Measurements from ENCODE around the gene ELOF1.
"Not testable (repeated sequence)": the region's sequence is repeated elsewhere in the genome, so short reads cannot be mapped to it uniquely, and the experiment has no call there.

ELOF1 gene

DNA sequence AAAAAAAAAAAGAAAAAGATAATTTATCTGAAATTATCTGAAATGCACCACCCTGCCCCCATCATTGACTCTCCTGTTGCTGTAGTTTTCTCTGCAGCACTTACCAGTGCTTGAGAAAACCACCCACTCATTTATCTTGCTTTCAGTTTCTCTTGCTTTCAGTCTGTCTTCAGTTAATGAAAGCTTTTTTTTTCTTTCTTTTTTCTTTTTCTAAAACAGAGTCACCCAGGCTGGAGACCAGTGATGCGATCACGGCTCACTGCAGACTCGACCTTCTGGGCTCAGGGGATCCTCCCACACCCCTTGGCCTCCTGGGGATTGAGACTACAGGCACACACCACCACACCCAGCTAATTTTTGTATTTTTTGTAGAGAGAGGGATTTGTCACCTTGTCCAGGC is 22.7 kb upstream of the ELOF1 start:
- Histone ChIP-seq H3K9ac (ENCODE audit: low read depth, low read length) (no peak overlapping the region), H3K4me3 (ENCODE audit: low read depth, low read length) (no peak overlapping the region)

DNA sequence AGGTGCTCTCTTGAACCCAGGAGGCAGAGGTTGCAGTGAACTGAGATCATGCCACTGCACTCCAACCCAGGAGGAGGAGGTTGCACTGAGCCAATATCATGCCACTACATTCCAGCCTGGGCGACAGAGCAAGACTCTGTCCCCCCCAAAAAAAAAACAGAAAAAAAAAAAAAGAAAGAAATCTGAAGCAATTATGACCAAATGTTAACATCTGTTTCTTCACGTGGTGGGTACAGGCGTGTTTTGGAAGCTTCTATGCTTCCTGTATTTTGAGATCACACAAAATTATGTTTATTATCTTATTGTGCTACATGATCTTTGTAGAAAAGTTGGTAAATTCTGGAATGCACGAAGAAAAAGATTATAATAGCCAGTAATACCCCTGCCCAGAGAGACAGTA is 21.1 kb upstream of the ELOF1 start:
- Histone ChIP-seq H3K4me1 (ENCODE audit: control insufficient read depth, insufficient read depth, low read length) (peaks cover 4% of the 10 kb centered on the region), H3K36me3 (ENCODE audit: control insufficient read depth, insufficient read depth, low read length) (no peaks in the 10 kb centered on the region), H3K9me3 (ENCODE audit: control insufficient read depth, insufficient read depth, low read length) (no peaks in the 10 kb centered on the region), H3K4me3 (ENCODE audit: low read depth, low read length) (no peak overlapping the region), H3K27me3 (ENCODE audit: control insufficient read depth, insufficient read depth, low read length) (no peaks in the 10 kb centered on the region), H3K9ac (ENCODE audit: low read depth, low read length) (no peak overlapping the region)

More for the DNA sequence above, 22.7 kb upstream of the ELOF1 start:
- peaks cover 4% of the 10 kb centered on the region for H3K4me1 ChIP-seq (ENCODE audit: control insufficient read depth, insufficient read depth, low read length)
- no peaks in the 10 kb centered on the region for H3K27me3 ChIP-seq (ENCODE audit: control insufficient read depth, insufficient read depth, low read length)
- H3K36me3 ChIP-seq (ENCODE audit: control insufficient read depth, insufficient read depth, low read length) = no peaks in the 10 kb centered on the region
- H3K9me3 ChIP-seq (ENCODE audit: control insufficient read depth, insufficient read depth, low read length) = no peaks in the 10 kb centered on the region

DNA sequence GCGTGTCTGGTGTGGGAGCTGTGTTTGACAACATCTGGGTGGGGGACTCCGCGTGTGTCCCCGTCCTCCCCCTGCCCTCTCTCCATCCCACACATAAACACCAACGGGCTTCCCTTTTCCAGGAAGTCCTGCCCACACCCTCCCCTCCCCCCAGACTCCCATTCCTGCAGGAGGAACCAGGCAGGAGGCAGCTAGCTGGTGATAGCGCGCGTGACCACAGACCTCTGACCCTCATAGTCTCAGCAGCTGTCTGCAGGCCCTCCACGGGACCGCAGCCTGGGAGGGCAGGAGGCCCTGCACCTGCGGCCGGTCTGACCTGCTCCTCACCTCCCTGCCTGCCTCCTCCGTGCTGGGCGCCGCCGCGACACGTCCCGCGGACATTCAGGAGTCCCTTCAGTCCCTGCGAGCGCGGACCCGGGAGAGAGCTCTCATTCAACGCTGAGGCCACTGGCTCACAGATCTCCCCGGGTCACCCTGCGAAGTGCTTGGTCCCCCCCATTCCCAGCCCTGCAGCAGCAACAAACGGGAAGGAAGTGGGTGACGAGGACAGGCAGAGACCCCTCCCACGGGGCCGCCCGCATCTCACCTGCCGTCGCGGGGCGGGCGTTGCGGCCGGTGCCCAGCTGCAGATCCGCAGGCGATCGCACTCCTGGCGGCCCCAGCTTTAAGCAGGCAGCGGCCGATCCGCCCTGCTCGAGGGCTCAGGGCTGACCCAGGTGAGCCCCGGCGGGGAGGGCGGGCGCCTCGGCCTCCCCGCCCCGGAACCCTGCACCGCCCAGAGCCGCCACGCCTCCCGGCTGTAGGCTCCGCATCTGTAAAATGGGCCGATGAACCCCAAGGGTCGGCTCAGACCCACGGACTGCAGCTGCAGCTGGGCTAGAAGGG is 19.5 kb upstream of the ELOF1 start:
- peaks cover 4% of the 10 kb centered on the region for H3K4me1 ChIP-seq (ENCODE audit: control insufficient read depth, insufficient read depth, low read length)
- peak overlapping the region; percentile 65 for H3K9ac ChIP-seq (ENCODE audit: low read depth, low read length)
- H3K4me3 ChIP-seq (ENCODE audit: low read depth, low read length) = peak overlapping the region; percentile 74
- H3K36me3 ChIP-seq (ENCODE audit: control insufficient read depth, insufficient read depth, low read length) = no peaks in the 10 kb centered on the region
- H3K9me3 ChIP-seq (ENCODE audit: control insufficient read depth, insufficient read depth, low read length) = no peaks in the 10 kb centered on the region
- H3K27me3 ChIP-seq (ENCODE audit: control insufficient read depth, insufficient read depth, low read length) = no peaks in the 10 kb centered on the region

DNA sequence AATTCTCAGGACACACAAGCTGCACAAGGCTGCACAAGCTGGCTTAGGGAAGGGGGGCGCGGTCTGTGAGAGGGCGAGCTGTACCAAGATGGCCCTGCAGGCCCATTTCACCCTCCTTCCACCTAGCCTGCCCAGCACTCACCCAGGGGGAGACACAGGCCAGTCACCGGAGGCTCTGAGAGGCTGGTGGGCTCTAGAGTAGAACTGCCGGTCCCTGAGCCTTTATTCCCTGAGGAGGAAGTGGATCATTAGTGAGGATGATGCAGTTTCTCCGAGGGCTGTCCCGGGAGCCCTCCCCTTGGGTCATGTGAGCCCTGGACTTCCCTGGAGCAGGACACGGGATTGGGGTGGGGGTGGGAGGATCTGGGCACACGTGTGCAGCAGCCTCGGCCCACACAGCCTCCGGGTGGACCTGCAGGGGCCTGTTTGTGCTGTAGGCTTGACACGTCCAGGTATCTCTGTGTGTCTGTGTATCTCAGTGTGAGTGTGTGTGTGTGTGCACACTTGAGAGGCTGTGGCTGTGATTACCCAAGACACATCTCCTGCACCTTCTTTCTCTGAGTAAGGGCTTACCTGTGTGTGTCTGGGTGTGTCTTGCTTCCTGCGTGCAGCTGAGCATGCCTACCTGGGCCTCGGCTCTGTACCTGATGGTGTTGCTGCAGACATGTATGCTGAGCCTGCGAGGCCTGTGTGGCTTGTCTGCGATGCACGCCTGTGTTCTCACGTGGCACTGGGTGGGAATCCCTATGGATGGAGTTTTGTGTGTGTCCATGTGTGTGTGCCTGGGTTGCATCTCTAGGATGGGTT is 18.6 kb upstream of the ELOF1 start, which contains the start of gene ACP5:
Gene ACP5, minus strand, starts transcription at position 195 of the 807 bp plus-strand sequence. CDS start 328 bp downstream, outside the sequence.
- Histone ChIP-seq H3K27me3 (ENCODE audit: control insufficient read depth, insufficient read depth, low read length) (no peaks in the 10 kb centered on the region), H3K4me1 (ENCODE audit: control insufficient read depth, insufficient read depth, low read length) (peaks cover 4% of the 10 kb centered on the region), H3K9me3 (ENCODE audit: control insufficient read depth, insufficient read depth, low read length) (no peaks in the 10 kb centered on the region), H3K36me3 (ENCODE audit: control insufficient read depth, insufficient read depth, low read length) (no peaks in the 10 kb centered on the region), H3K4me3 (ENCODE audit: low read depth, low read length) (peak within 1 kb of the TSS; percentile 74), H3K9ac (ENCODE audit: low read depth, low read length) (peak within 1 kb of the TSS; percentile 65)

DNA sequence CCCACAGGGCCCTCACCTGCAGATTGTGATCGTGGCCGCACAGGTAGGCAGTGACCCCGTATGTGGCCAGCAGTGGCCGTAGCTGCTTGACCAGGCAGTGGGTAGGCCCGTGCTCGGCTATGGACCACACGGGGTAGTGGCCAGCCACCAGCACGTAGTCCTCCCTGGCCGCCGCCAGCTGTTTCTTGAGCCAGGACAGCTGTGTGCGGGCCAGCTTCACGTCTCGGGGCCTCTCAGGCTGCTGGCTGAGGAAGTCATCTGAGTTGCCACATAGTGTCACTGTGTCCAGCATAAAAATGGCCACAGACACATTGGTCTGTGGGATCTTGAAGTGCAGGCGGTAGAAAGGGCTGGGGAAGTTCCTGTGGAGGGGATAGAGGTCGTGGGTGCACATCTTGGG is 17.2 kb upstream of the ELOF1 start:
- no peaks in the 10 kb centered on the region for H3K9me3 ChIP-seq (ENCODE audit: control insufficient read depth, insufficient read depth, low read length)
- H3K4me3 ChIP-seq (ENCODE audit: low read depth, low read length) = no peak overlapping the region
- no peak overlapping the region for H3K9ac ChIP-seq (ENCODE audit: low read depth, low read length)

DNA sequence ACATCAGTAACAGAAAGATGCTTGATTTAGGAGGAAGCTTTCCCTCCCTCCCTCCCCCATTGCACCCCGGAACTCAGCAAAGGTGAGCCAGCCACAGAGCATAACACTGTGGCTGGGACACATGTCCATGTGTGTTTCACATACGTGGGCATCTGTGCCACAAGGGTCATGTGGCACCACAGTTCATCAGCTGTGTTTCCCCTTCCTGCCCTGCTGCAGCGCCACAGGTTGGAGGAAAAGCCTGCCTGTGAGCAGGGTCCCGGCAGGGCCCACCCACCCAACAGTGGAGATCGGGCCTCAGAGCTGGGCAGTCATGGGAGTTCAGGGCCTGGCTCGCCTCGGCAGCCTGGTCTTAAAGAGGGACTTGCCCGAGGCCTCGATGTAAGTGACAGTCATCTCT is 15.7 kb upstream of the ELOF1 start:
- Histone ChIP-seq H3K4me3 (ENCODE audit: low read depth, low read length) (no peak overlapping the region), H3K9ac (ENCODE audit: low read depth, low read length) (no peak overlapping the region), H3K36me3 (ENCODE audit: control insufficient read depth, insufficient read depth, low read length) (no peaks in the 10 kb centered on the region)

More for the DNA sequence above, 17.2 kb upstream of the ELOF1 start:
- H3K27me3 ChIP-seq (ENCODE audit: control insufficient read depth, insufficient read depth, low read length) = no peaks in the 10 kb centered on the region
- peaks cover 4% of the 10 kb centered on the region for H3K4me1 ChIP-seq (ENCODE audit: control insufficient read depth, insufficient read depth, low read length)
- H3K36me3 ChIP-seq (ENCODE audit: control insufficient read depth, insufficient read depth, low read length) = no peaks in the 10 kb centered on the region

DNA sequence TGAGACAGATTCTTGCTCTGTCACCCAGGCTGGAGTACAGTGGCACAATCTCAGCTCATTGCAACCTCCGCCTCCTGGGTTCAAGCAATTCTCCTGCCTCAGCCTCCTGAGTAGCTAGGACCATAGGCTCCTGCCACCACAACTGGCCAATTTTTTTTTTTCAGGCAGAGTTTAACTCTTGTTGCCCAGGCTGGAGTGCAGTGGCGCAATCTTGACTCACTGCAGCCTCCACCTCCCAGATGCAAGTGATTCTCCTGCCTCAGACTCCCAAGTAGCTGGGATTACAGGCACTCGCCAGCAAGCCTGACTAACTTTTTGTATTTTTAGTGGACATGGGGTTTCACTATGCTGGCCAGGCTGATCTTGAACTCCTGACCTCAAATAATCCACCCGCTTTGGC is 14.7 kb upstream of the ELOF1 start:
- not testable (repeated sequence) for H3K27me3 ChIP-seq (ENCODE audit: control insufficient read depth, insufficient read depth, low read length); H3K4me3 ChIP-seq (ENCODE audit: low read depth, low read length); H3K36me3 ChIP-seq (ENCODE audit: control insufficient read depth, insufficient read depth, low read length); H3K9me3 ChIP-seq (ENCODE audit: control insufficient read depth, insufficient read depth, low read length); H3K4me1 ChIP-seq (ENCODE audit: control insufficient read depth, insufficient read depth, low read length); H3K9ac ChIP-seq (ENCODE audit: low read depth, low read length)

More for the DNA sequence above, 15.7 kb upstream of the ELOF1 start:
- no peaks in the 10 kb centered on the region for H3K9me3 ChIP-seq (ENCODE audit: control insufficient read depth, insufficient read depth, low read length)
- H3K4me1 ChIP-seq (ENCODE audit: control insufficient read depth, insufficient read depth, low read length) = peaks cover 4% of the 10 kb centered on the region
- no peaks in the 10 kb centered on the region for H3K27me3 ChIP-seq (ENCODE audit: control insufficient read depth, insufficient read depth, low read length)

DNA sequence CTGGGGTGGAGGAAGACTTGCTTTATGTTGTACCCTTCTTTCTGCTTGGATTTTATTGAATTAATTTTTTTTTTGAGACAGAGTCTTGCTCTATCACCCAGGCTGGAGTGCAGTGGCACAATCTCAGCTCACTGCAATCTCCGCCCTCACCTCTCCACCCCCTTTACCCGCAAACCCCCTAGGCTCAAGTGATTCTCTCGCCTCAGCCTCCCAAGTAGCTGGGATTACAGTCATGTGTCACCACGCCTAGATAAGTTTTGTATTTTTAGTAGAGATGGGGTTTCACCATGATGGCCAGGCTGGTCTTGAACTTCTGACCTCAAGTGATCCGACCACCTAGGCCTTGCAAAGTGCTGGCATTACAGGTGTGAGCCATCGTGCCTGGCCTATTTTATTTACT is 14.3 kb upstream of the ELOF1 start:
- not testable (repeated sequence) for H3K27me3 ChIP-seq (ENCODE audit: control insufficient read depth, insufficient read depth, low read length); H3K9ac ChIP-seq (ENCODE audit: low read depth, low read length); H3K36me3 ChIP-seq (ENCODE audit: control insufficient read depth, insufficient read depth, low read length); H3K4me1 ChIP-seq (ENCODE audit: control insufficient read depth, insufficient read depth, low read length); H3K4me3 ChIP-seq (ENCODE audit: low read depth, low read length); H3K9me3 ChIP-seq (ENCODE audit: control insufficient read depth, insufficient read depth, low read length)

DNA sequence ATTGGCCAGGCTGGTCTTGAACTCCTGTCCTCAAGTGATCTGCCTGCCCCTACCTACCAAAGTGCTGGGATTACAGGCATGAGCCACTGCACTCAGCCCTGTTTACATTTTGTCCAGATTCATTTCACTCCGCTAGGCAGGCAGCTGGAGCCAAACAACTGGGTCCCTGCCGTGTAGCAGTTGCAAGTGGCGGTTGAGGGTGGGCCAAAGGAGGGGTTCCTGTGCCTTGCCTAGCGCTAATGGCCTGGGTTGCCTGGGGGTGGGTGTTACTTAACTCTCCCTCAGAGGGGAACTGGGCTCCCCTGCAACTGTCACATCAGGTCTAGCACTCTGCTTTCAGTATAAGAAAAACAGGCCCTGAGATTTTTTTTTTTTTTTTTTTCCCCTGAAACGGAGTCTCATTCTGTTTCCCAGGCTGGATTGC is 11.0 kb upstream of the ELOF1 start:
- no peaks in the 10 kb centered on the region for H3K4me1 ChIP-seq (ENCODE audit: control insufficient read depth, insufficient read depth, low read length)
- no peak overlapping the region for H3K4me3 ChIP-seq (ENCODE audit: low read depth, low read length)
- H3K27me3 ChIP-seq (ENCODE audit: control insufficient read depth, insufficient read depth, low read length) = no peaks in the 10 kb centered on the region
- no peaks in the 10 kb centered on the region for H3K9me3 ChIP-seq (ENCODE audit: control insufficient read depth, insufficient read depth, low read length)
- H3K36me3 ChIP-seq (ENCODE audit: control insufficient read depth, insufficient read depth, low read length) = no peaks in the 10 kb centered on the region
- no peak overlapping the region for H3K9ac ChIP-seq (ENCODE audit: low read depth, low read length)

DNA sequence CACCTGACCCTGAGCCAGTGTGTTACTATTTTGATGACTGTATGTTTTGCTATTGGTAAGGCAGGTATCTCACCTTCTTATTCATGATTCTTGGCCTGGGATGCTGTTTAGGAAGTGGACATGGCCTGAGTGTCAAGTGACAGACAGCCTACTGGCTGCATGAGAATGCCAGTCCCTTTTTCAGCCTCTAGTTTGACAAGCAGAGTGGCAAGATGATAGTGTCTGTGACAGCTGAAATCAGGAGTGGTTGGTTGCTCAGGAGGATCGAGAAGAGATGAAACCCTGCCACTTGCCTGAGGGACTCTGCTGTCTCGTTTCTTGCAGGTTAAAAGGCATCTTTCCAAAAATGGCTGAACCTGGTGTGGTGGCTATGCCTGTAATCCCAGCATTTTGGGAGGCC is 7.1 kb upstream of the ELOF1 start:
- no peak overlapping the region for H3K9ac ChIP-seq (ENCODE audit: low read depth, low read length)
- H3K4me3 ChIP-seq (ENCODE audit: low read depth, low read length) = no peak overlapping the region
- H3K9me3 ChIP-seq (ENCODE audit: control insufficient read depth, insufficient read depth, low read length) = no peaks in the 10 kb centered on the region
- H3K27me3 ChIP-seq (ENCODE audit: control insufficient read depth, insufficient read depth, low read length) = no peaks in the 10 kb centered on the region
- H3K4me1 ChIP-seq (ENCODE audit: control insufficient read depth, insufficient read depth, low read length) = no peaks in the 10 kb centered on the region
- H3K36me3 ChIP-seq (ENCODE audit: control insufficient read depth, insufficient read depth, low read length) = no peaks in the 10 kb centered on the region

DNA sequence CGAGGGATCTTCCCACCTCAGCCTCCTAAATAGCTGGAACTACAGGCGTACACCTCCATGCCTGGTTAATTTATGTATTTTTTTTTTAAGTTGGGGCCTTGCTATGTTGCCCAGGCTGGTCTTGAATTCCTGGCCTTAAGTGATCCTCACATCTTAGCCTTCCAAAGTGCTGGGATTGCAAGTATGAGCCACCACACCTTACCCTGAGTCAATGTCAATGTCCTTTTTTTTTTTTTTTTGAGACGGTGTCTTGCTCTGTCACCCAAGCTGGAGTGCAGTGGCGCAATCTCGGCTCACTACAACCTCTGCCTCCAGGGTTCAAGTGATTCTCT is 6.6 kb upstream of the ELOF1 start:
- H3K4me3 ChIP-seq (ENCODE audit: low read depth, low read length); H3K9ac ChIP-seq (ENCODE audit: low read depth, low read length); H3K4me1 ChIP-seq (ENCODE audit: control insufficient read depth, insufficient read depth, low read length); H3K9me3 ChIP-seq (ENCODE audit: control insufficient read depth, insufficient read depth, low read length); H3K27me3 ChIP-seq (ENCODE audit: control insufficient read depth, insufficient read depth, low read length); H3K36me3 ChIP-seq (ENCODE audit: control insufficient read depth, insufficient read depth, low read length): not testable (repeated sequence)
